ENCODE results near the gene PIK3CA. TPM values are rescaled to one million over a fixed set of nuclear protein-coding genes. Genes with fewer than 3 reads are reported as not detected.

PIK3CA gene
- total and polyA plus RNA-seq, 10 of the 15 experiments (the other 5 are each of a cell fraction or from before 2014, with no cell fraction given), result 3.0 to 18.6 (median 9.0) TPM

- TF ChIP-seq MEF2A (IDR thresholded peaks at IDR 0.05; ENCODE audit: insufficient read depth, low read depth, low read length) (no peak), SMC3 (IDR thresholded peaks at IDR 0.05; ENCODE audit: borderline replicate concordance, low read length) (no peak), ATF7 (IDR thresholded peaks at IDR 0.05; ENCODE audit: low read depth) (no peak), SP1 (IDR thresholded peaks at IDR 0.05; ENCODE audit: low read depth, low read length) (no peak), GABPA (IDR thresholded peaks at IDR 0.05; ENCODE audit: low read depth) (no peak), YY1 (IDR thresholded peaks at IDR 0.05; ENCODE audit: low read depth, low read length) (peak; percentile 42; the same call in 1 of the 2 replicates), ZNF274 (IDR thresholded peaks at IDR 0.05; ENCODE audit: insufficient read depth, insufficient read length) (no peak), SIN3A (IDR thresholded peaks at IDR 0.05; ENCODE audit: low read depth, low read length) (no peak), RELB (IDR thresholded peaks at IDR 0.05; ENCODE audit: low read depth) (no peak), JUNB (IDR thresholded peaks at IDR 0.05) (no peak), NFXL1 (IDR thresholded peaks at IDR 0.05; ENCODE audit: borderline replicate concordance) (no peak), NR2C1 (IDR thresholded peaks at IDR 0.05) (no peak; the same call in 1 of the 2 replicates), CUX1 (IDR thresholded peaks at IDR 0.05; ENCODE audit: insufficient replicate concordance, low read depth, low read length) (no peak), CTCF (IDR thresholded peaks at IDR 0.05 in 2 of 3, conservative IDR thresholded peaks at IDR 0.05 in 1 of 3; ENCODE audit: control insufficient read depth in 2 of 3, extremely low read depth in 1 of 3, insufficient read depth in 1 of 3, low read depth in 3 of 3, low read length in 3 of 3) (no peak), EGR1 (IDR thresholded peaks at IDR 0.05; ENCODE audit: borderline replicate concordance in 1 of 2, low read depth in 2 of 2, low read length in 2 of 2) (peak in 1 of 2 experiments; percentile 91; a peak in 2 of 3 replicates), ZNF217 (IDR thresholded peaks at IDR 0.05) (peak; percentile 75; the same call in 1 of the 2 replicates), IKZF1 (conservative IDR thresholded peaks at IDR 0.05) (peak; percentile 70), SREBF1 (IDR thresholded peaks at IDR 0.05; ENCODE audit: low read length) (no peak), CBX5 (IDR thresholded peaks at IDR 0.05; ENCODE audit: low read depth) (0 out of 2 replicates have a peak, but pooled peaks have one; percentile 69), BHLHE40 (IDR thresholded peaks at IDR 0.05; ENCODE audit: borderline replicate concordance in 1 of 2, low read depth in 2 of 2, low read length in 1 of 2) (peak in 1 of 2 experiments; percentile 71; a peak in 2 of 4 replicates)
These were observed 113.0 kb downstream of the PIK3CA start (continued) for GRCh38 chr3:179260949-179261765.

Measured in GM12878 (cell line).